Endodermal cell (in vitro differentiated cells): Measurements from ENCODE around the gene RRP9. TPM values are rescaled to one million over a fixed set of nuclear protein-coding genes. Genes with fewer than 3 reads are reported as not detected.
A peak's percentile ranks its signal among the peaks of the same experiment; 100 is the strongest.

Source experiments
- DNase-seq: peaks from one replicate; pipeline ENCODE4 v3.0.0-alpha.2; 2017
- H3K27ac ChIP-seq: 2 replicates; pipeline ENCODE4 v1.5.1; 2013; ENCODE audit warnings: mild to moderate bottlenecking, low read depth, low read length, moderate library complexity
- H3K27me3 ChIP-seq: 2 replicates; pipeline ENCODE4 v1.6.1; 2013; ENCODE audit warnings: mild to moderate bottlenecking, low read length, moderate library complexity; ENCODE audit not compliant: insufficient read depth, control insufficient read depth, poor library complexity, severe bottlenecking
- H3K36me3 ChIP-seq: 2 replicates; pipeline ENCODE4 v1.7.0; 2013; ENCODE audit warnings: mild to moderate bottlenecking, low read length, moderate library complexity; ENCODE audit not compliant: control insufficient read depth, insufficient read depth
- H3K4me1 ChIP-seq: one replicate; pipeline ENCODE4 v1.7.0; 2013; ENCODE audit warnings: low read length; ENCODE audit not compliant: control insufficient read depth, insufficient read depth
- H3K4me3 ChIP-seq: 2 replicates; pipeline ENCODE4 v1.5.1; 2013; ENCODE audit warnings: mild to moderate bottlenecking, low read length, moderate library complexity
- H3K9ac ChIP-seq: 2 replicates; pipeline ENCODE4 v1.6.1; 2013; ENCODE audit warnings: mild to moderate bottlenecking, low read length, moderate library complexity; ENCODE audit not compliant: poor library complexity, severe bottlenecking; ENCODE audit errors: extremely low read depth
- H3K9me3 ChIP-seq: 2 replicates; pipeline ENCODE4 v1.6.1; 2013; ENCODE audit warnings: mild to moderate bottlenecking, low read length, moderate library complexity; ENCODE audit not compliant: control insufficient read depth
- H3K27ac Mint-ChIP-seq: 2 replicates; pipeline ENCODE4 v1.8.0; 2020; ENCODE audit warnings: mixed read lengths
- H3K27me3 Mint-ChIP-seq: 2 replicates; pipeline ENCODE4 v1.8.0; 2021; ENCODE audit warnings: mild to moderate bottlenecking, mixed read lengths; ENCODE audit not compliant: insufficient read depth
- H3K36me3 Mint-ChIP-seq: 2 replicates; pipeline ENCODE4 v1.8.0; 2020; ENCODE audit warnings: low read depth, mixed read lengths
- H3K4me1 Mint-ChIP-seq: 2 replicates; pipeline ENCODE4 v1.8.0; 2020; ENCODE audit warnings: mixed read lengths
- H3K4me3 Mint-ChIP-seq: 2 replicates; pipeline ENCODE4 v1.8.0; 2020; ENCODE audit warnings: mild to moderate bottlenecking, moderate library complexity, mixed read lengths
- H3K9me3 Mint-ChIP-seq: 2 replicates; pipeline ENCODE4 v1.8.0; 2020; ENCODE audit warnings: mild to moderate bottlenecking, mixed read lengths
- WGBS, 2 experiments: methylation state at CpG; one replicate each; pipeline versions ENCODE4 v1.1.5 to v1.1.7; 2013; ENCODE audit warnings: missing lambda C conversion rate in 2 of 2, mixed read lengths in 1 of 2; ENCODE audit not compliant: insufficient coverage in 1 of 2, insufficient read length in 1 of 2; 5-methylcytosine and 5-hydroxymethylcytosine counted together
- total RNA-seq, 2 donors: library from RNA; stranded (reverse); fragmentation: NEBNext Ultra II Directional in 1 of 2; extraction: Animal tissue kit (Norgen Biotek cat#: 25700) in 1 of 2; gene quantifications; 2 replicates in 1 of 2; 3 replicates in 1 of 2; pipeline ENCODE4 v1.2.1, GENCODE V29; 2021
- TF ChIP-seq, protein P1 (sequence below): fragments of 200-600 bp; sonication (generic); conservative IDR thresholded peaks from 2 replicates; pipeline ENCODE4 v1.5.0; 2021; ENCODE audit warnings: antibody characterized with exemption, mild to moderate bottlenecking

The RRP9 gene
- total RNA-seq, 2 donors from 2014 or later, result 38.6 to 89.3 TPM

- DNase-seq, result peak; percentile 45
These were observed 1.1 kb upstream of the RRP9 start for GRCh38 chr3:51942603-51943450.

DNA sequence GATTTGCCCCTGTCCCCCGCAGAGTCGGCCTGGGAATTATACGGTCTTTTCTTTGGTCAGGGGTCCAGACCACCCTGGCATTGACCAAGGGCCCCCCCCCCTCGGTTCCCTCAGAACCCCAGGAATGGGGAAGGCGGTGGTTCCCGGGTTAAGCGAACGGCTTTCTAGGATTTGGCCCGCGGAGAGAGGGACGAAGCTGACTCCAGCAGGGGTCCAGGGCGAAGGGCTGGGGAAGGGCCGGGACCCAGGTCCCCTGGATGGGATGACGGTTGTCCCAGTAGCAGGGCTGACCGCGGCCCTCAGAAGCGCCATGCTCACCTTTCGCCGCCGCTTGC is 274 bp downstream of the RRP9 start:
- Mint-ChIP-seq H3K36me3 (peaks cover 38% of the 10 kb centered on the region), H3K27me3 (peaks cover 2% of the 10 kb centered on the region), H3K9me3 (no peaks in the 10 kb centered on the region), H3K4me3 (peak overlapping the region; percentile 84), H3K4me1 (peaks cover 33% of the 10 kb centered on the region), H3K27ac (peak overlapping the region; percentile 73)
- WGBS, 2 experiments, result 0 to 6% methylated on average over 7 to 20 of the region's 20 CpGs
- no peak for DNase-seq
- peaks cover 32% of the 10 kb centered on the region for H3K36me3 ChIP-seq
- no peaks in the 10 kb centered on the region for H3K9me3 ChIP-seq
- H3K27me3 ChIP-seq, result no peaks in the 10 kb centered on the region
- H3K4me3 ChIP-seq, result peak overlapping the region; percentile 99
- peak overlapping the region; percentile 68 for H3K9ac ChIP-seq
- TF ChIP-seq, protein P1, sequence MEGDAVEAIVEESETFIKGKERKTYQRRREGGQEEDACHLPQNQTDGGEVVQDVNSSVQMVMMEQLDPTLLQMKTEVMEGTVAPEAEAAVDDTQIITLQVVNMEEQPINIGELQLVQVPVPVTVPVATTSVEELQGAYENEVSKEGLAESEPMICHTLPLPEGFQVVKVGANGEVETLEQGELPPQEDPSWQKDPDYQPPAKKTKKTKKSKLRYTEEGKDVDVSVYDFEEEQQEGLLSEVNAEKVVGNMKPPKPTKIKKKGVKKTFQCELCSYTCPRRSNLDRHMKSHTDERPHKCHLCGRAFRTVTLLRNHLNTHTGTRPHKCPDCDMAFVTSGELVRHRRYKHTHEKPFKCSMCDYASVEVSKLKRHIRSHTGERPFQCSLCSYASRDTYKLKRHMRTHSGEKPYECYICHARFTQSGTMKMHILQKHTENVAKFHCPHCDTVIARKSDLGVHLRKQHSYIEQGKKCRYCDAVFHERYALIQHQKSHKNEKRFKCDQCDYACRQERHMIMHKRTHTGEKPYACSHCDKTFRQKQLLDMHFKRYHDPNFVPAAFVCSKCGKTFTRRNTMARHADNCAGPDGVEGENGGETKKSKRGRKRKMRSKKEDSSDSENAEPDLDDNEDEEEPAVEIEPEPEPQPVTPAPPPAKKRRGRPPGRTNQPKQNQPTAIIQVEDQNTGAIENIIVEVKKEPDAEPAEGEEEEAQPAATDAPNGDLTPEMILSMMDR, result no peak
- peak overlapping the region; percentile 55 for H3K27ac ChIP-seq
- peaks cover 6% of the 10 kb centered on the region for H3K4me1 ChIP-seq

More at GRCh38 chr3:51942603-51943450, 1.1 kb upstream of the RRP9 start:
- Histone ChIP-seq H3K9ac (no peak overlapping the region), H3K36me3 (peaks cover 18% of the 10 kb centered on the region), H3K4me3 (peak overlapping the region; percentile 35), H3K4me1 (peaks cover 6% of the 10 kb centered on the region), H3K27me3 (no peaks in the 10 kb centered on the region), H3K9me3 (no peaks in the 10 kb centered on the region), H3K27ac (no peak overlapping the region)
- Mint-ChIP-seq H3K27ac (peak overlapping the region; percentile 35), H3K4me1 (peaks cover 33% of the 10 kb centered on the region), H3K27me3 (peaks cover 6% of the 10 kb centered on the region), H3K9me3 (no peaks in the 10 kb centered on the region), H3K36me3 (peaks cover 24% of the 10 kb centered on the region), H3K4me3 (peak overlapping the region; percentile 84)
- TF ChIP-seq, protein P1, result no peak
- 87 to 91% methylated on average over 5 to 17 of the region's 17 CpGs for WGBS, 2 experiments

- Histone ChIP-seq H3K9me3 (no peaks in the 10 kb centered on the region), H3K27ac (no peak overlapping the region), H3K27me3 (no peaks in the 10 kb centered on the region), H3K4me1 (peaks cover 6% of the 10 kb centered on the region), H3K4me3 (peak overlapping the region; percentile 99), H3K36me3 (peaks cover 38% of the 10 kb centered on the region), H3K9ac (peak overlapping the region; percentile 68)
- WGBS, 2 experiments, result 30% methylated on average over 12 to 13 of the region's 13 CpGs
- peaks cover 33% of the 10 kb centered on the region for H3K4me1 Mint-ChIP-seq
- peaks cover 42% of the 10 kb centered on the region for H3K36me3 Mint-ChIP-seq
- TF ChIP-seq, protein P1, result no peak
- H3K27me3 Mint-ChIP-seq, result peaks cover 2% of the 10 kb centered on the region
- no peak for DNase-seq
- no peaks in the 10 kb centered on the region for H3K9me3 Mint-ChIP-seq
- peak overlapping the region; percentile 84 for H3K4me3 Mint-ChIP-seq
- H3K27ac Mint-ChIP-seq, result peak overlapping the region; percentile 73
These were observed 849 bp downstream of the RRP9 start for GRCh38 chr3:51940648-51941462.
